GM12874 (cell line): ENCODE results near the gene SLC9A3.

Experiments
- TF ChIP-seq, protein P1 (sequence below): IDR thresholded peaks from 2 replicates; pipeline ENCODE4 v1.5.1; 2011; ENCODE audit warnings: low read depth, mild to moderate bottlenecking, control low read depth, low read length, moderate library complexity; ENCODE audit not compliant: insufficient read depth

Gene SLC9A3

GRCh38 chr5:430214-430925, 93.9 kb downstream of the SLC9A3 start:
- TF ChIP-seq, protein P1, sequence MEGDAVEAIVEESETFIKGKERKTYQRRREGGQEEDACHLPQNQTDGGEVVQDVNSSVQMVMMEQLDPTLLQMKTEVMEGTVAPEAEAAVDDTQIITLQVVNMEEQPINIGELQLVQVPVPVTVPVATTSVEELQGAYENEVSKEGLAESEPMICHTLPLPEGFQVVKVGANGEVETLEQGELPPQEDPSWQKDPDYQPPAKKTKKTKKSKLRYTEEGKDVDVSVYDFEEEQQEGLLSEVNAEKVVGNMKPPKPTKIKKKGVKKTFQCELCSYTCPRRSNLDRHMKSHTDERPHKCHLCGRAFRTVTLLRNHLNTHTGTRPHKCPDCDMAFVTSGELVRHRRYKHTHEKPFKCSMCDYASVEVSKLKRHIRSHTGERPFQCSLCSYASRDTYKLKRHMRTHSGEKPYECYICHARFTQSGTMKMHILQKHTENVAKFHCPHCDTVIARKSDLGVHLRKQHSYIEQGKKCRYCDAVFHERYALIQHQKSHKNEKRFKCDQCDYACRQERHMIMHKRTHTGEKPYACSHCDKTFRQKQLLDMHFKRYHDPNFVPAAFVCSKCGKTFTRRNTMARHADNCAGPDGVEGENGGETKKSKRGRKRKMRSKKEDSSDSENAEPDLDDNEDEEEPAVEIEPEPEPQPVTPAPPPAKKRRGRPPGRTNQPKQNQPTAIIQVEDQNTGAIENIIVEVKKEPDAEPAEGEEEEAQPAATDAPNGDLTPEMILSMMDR: no peak

DNA sequence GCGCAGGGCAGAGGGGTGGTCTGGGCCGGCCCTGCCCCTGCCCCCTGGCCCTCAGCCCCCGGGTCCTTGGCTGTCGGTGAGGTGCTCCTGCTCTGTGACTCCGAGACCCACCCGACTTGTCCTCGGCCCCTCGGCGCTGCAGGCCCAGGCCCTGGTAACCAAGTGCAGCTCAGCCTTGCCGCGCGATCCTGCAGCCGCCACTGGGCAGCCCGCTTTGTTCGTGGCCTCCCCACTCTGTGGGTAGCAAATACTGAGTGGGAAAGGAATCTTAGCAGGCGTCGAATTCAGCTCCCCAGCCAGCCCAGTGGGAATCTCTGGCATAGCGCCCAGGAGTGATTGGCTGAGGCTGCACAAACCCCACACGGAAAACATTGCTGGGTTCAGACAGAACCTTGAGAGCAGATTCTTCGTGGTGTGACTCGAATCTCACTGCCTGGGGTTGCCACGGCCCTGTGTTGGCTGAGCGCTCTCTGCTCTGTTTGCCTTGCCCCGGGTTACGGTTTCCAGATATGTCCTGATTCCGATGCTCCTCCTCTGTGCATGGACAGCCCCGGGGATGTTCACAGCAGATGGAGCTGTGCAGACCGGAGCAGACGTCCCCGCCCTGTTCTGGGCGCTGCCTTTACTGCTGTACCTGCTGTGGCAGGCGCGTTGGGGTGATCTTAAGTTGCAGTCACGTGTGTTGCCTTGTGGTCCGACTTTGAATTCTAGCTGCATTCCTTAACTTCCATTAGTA, 94.6 kb downstream of the SLC9A3 start:
- TF ChIP-seq, protein P1: no peak

- TF ChIP-seq, protein P1: no peak
These were observed 95.3 kb downstream of the SLC9A3 start for GRCh38 chr5:428754-429452.

GRCh38 chr5:428219-428618, 96.0 kb downstream of the SLC9A3 start:
- TF ChIP-seq, protein P1: no peak

GRCh38 chr5:427415-428087, 96.7 kb downstream of the SLC9A3 start:
- TF ChIP-seq, protein P1: no peak

DNA sequence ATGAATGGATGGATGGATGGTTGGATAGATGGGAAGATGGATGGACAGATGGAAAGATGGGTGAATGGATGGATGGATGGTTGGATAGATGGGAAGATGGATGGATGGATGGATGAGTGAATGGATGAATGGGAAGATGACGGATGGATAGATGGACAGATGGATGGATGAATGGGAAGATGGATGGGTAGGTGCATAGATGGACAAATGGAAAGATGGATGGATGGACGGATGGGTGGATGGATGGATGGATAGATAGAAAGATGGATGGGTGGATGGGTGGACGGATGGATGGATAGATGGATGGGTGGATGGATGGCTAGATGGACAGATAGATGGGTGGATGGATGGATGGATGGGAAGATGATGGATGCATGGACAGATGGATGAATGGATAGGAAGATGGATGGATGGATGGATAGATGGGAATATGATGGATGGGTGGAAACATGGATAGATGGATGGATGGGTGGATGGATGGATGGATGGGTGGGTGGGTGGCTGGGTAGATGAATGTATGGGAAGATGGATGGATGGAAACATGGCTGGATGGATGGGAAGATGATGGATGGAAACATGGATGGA, 97.8 kb downstream of the SLC9A3 start:
- TF ChIP-seq, protein P1: no peak
